ENCODE results near the gene SLC15A3. TPM values are rescaled to one million over a fixed set of nuclear protein-coding genes. Genes with fewer than 3 reads are reported as not detected.
A peak's percentile ranks its signal among the peaks of the same experiment; 100 is the strongest.

SLC15A3 gene
- total RNA-seq, 1 donor from 2014 or later: 0.62 TPM

GRCh38 chr11:60939855-60940254 lies 12.1 kb downstream of the SLC15A3 start:
- DNase-seq (ENCODE audit: low spot score): no peak
- peaks cover 14% of the 10 kb centered on the region for H3K4me1 Mint-ChIP-seq (ENCODE audit: unreplicated experiment)
- H3K27me3 Mint-ChIP-seq (ENCODE audit: unreplicated experiment): peaks cover 15% of the 10 kb centered on the region
- no peaks in the 10 kb centered on the region for H3K9me3 Mint-ChIP-seq (ENCODE audit: unreplicated experiment)
- TF ChIP-seq, protein P1, sequence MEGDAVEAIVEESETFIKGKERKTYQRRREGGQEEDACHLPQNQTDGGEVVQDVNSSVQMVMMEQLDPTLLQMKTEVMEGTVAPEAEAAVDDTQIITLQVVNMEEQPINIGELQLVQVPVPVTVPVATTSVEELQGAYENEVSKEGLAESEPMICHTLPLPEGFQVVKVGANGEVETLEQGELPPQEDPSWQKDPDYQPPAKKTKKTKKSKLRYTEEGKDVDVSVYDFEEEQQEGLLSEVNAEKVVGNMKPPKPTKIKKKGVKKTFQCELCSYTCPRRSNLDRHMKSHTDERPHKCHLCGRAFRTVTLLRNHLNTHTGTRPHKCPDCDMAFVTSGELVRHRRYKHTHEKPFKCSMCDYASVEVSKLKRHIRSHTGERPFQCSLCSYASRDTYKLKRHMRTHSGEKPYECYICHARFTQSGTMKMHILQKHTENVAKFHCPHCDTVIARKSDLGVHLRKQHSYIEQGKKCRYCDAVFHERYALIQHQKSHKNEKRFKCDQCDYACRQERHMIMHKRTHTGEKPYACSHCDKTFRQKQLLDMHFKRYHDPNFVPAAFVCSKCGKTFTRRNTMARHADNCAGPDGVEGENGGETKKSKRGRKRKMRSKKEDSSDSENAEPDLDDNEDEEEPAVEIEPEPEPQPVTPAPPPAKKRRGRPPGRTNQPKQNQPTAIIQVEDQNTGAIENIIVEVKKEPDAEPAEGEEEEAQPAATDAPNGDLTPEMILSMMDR (IDR thresholded peaks at IDR 0.05; ENCODE audit: unreplicated experiment): no peak
- H3K36me3 Mint-ChIP-seq (ENCODE audit: low read depth, unreplicated experiment): peaks cover 5% of the 10 kb centered on the region
- H3K4me3 Mint-ChIP-seq (ENCODE audit: unreplicated experiment): no peak overlapping the region
- H3K27ac Mint-ChIP-seq (ENCODE audit: unreplicated experiment): no peak overlapping the region

- peaks cover 14% of the 10 kb centered on the region for H3K4me1 Mint-ChIP-seq (ENCODE audit: unreplicated experiment)
Measured at GRCh38 chr11:60939301-60939700, 12.7 kb downstream of the SLC15A3 start.

GRCh38 chr11:60938500-60938899 lies 13.5 kb downstream of the SLC15A3 start:
- H3K4me3 Mint-ChIP-seq (ENCODE audit: unreplicated experiment): no peak overlapping the region
- H3K27me3 Mint-ChIP-seq (ENCODE audit: unreplicated experiment): peaks cover 15% of the 10 kb centered on the region
- peaks cover 9% of the 10 kb centered on the region for H3K36me3 Mint-ChIP-seq (ENCODE audit: low read depth, unreplicated experiment)
- no peak overlapping the region for H3K27ac Mint-ChIP-seq (ENCODE audit: unreplicated experiment)
- TF ChIP-seq, protein P1 (IDR thresholded peaks at IDR 0.05; ENCODE audit: unreplicated experiment): no peak
- H3K4me1 Mint-ChIP-seq (ENCODE audit: unreplicated experiment): peaks cover 14% of the 10 kb centered on the region
- H3K9me3 Mint-ChIP-seq (ENCODE audit: unreplicated experiment): no peaks in the 10 kb centered on the region
- no peak for DNase-seq (ENCODE audit: low spot score)

More at GRCh38 chr11:60939301-60939700, 12.7 kb downstream of the SLC15A3 start:
- Mint-ChIP-seq H3K27me3 (ENCODE audit: unreplicated experiment) (peaks cover 15% of the 10 kb centered on the region), H3K9me3 (ENCODE audit: unreplicated experiment) (no peaks in the 10 kb centered on the region), H3K27ac (ENCODE audit: unreplicated experiment) (no peak overlapping the region), H3K4me3 (ENCODE audit: unreplicated experiment) (no peak overlapping the region), H3K36me3 (ENCODE audit: low read depth, unreplicated experiment) (peaks cover 5% of the 10 kb centered on the region)
- TF ChIP-seq, protein P1 (IDR thresholded peaks at IDR 0.05; ENCODE audit: unreplicated experiment): no peak
- DNase-seq (ENCODE audit: low spot score): no peak

- Mint-ChIP-seq H3K4me1 (ENCODE audit: unreplicated experiment) (peaks cover 14% of the 10 kb centered on the region), H3K27me3 (ENCODE audit: unreplicated experiment) (peaks cover 14% of the 10 kb centered on the region), H3K36me3 (ENCODE audit: low read depth, unreplicated experiment) (peaks cover 9% of the 10 kb centered on the region), H3K27ac (ENCODE audit: unreplicated experiment) (no peak overlapping the region), H3K4me3 (ENCODE audit: unreplicated experiment) (no peak overlapping the region), H3K9me3 (ENCODE audit: unreplicated experiment) (no peaks in the 10 kb centered on the region)
- TF ChIP-seq, protein P1 (IDR thresholded peaks at IDR 0.05; ENCODE audit: unreplicated experiment): no peak
- no peak for DNase-seq (ENCODE audit: low spot score)
Measured at GRCh38 chr11:60937811-60938210, 14.2 kb downstream of the SLC15A3 start.

GRCh38 chr11:60937144-60937527 lies 14.8 kb downstream of the SLC15A3 start:
- Mint-ChIP-seq H3K4me3 (ENCODE audit: unreplicated experiment) (peak overlapping the region; percentile 31), H3K36me3 (ENCODE audit: low read depth, unreplicated experiment) (peaks cover 11% of the 10 kb centered on the region), H3K9me3 (ENCODE audit: unreplicated experiment) (no peaks in the 10 kb centered on the region), H3K27ac (ENCODE audit: unreplicated experiment) (peak overlapping the region; percentile 43), H3K4me1 (ENCODE audit: unreplicated experiment) (peaks cover 14% of the 10 kb centered on the region), H3K27me3 (ENCODE audit: unreplicated experiment) (peaks cover 14% of the 10 kb centered on the region)
- no peak for DNase-seq (ENCODE audit: low spot score)
- TF ChIP-seq, protein P1 (IDR thresholded peaks at IDR 0.05; ENCODE audit: unreplicated experiment): no peak

Measured in endothelial cell (in vitro differentiated cells).